Stomach (tissue), 9 donors: Measurements from ENCODE around the gene TTC7B. TPM values are rescaled to one million over a fixed set of nuclear protein-coding genes. Genes with fewer than 3 reads are reported as not detected.

Source experiments
- DNase-seq, 2 donors: peaks; one replicate each; pipeline versions ENCODE4 v3.0.0 to v3.0.0-alpha.2; 2013 to 2019
- H3K27ac ChIP-seq, 5 donors: fragments of 200-600 bp in 4 of 5; sonication (generic) in 4 of 5; one replicate each; pipeline ENCODE4 v1.5.1; 2013 to 2019; ENCODE audit warnings: mild to moderate bottlenecking in 1 of 5, moderate library complexity in 1 of 5
- H3K27me3 ChIP-seq, 3 donors: fragments of 200-600 bp; sonication (generic); one replicate each; pipeline ENCODE4 v1.5.1; 2017 to 2019; ENCODE audit warnings: mixed run types in 1 of 3
- H3K36me3 ChIP-seq, 4 donors: fragments of 200-600 bp; sonication (generic); 1 replicate in 3 of 4; 2 replicates in 1 of 4; pipeline ENCODE4 v1.5.1; 2016 to 2019
- H3K4me1 ChIP-seq, 4 donors: fragments of 200-600 bp; sonication (generic); one replicate each; pipeline ENCODE4 v1.5.1; 2016 to 2019
- H3K4me3 ChIP-seq, 4 donors: fragments of 200-600 bp; sonication (generic) in 3 of 4; one replicate each; pipeline ENCODE4 v1.5.1; 2016 to 2019; ENCODE audit warnings: mild to moderate bottlenecking in 1 of 4
- H3K9me3 ChIP-seq, 4 donors: fragments of 200-600 bp; sonication (generic); one replicate each; pipeline ENCODE4 v1.5.1; 2016 to 2019
- EP300 ChIP-seq: sonication (generic); formaldehyde crosslinking; IDR thresholded peaks from one replicate; pipeline ENCODE4 v1.6.1; 2017; ENCODE audit warnings: antibody characterized with exemption
- POLR2A ChIP-seq, 4 donors: fragments of 450-650 bp; IDR thresholded peaks; one replicate each; pipeline ENCODE4 v1.6.1; 2016; ENCODE audit warnings: antibody characterized with exemption in 4 of 4, control low read depth in 2 of 4, mild to moderate bottlenecking in 1 of 4, moderate library complexity in 1 of 4
- POLR2AphosphoS5 ChIP-seq, 3 donors: sonication (generic); formaldehyde crosslinking; IDR thresholded peaks; one replicate each; pipeline ENCODE4 v1.6.1; 2016; ENCODE audit warnings: antibody characterized with exemption in 3 of 3
- whole genome bisulfite sequencing, 5 donors: extraction: QIAGEN DNeasy Blood & Tissue Kit in 3 of 5; methylation state at CpG; one replicate each; pipeline versions ENCODE4 v1.1.5 to v1.1.7; 2013 to 2018; 5-methylcytosine and 5-hydroxymethylcytosine counted together
- intact Hi-C: fragments of 100-400 bp; cut with DNase I; formaldehyde crosslinking; loops from one replicate; pipeline ENCODE4 v1.15.1; 2023; ENCODE audit warnings: low total_unique reads
- polyA plus RNA-seq, 3 donors: library from polyadenylated mRNA; stranded (reverse); fragments of 200-250 nt; gene quantifications; one replicate each; pipeline ENCODE4 v1.2.3, GENCODE V29; 2013
- total RNA-seq, 5 donors: library from RNA; depleted of rRNA; stranded (reverse); fragments of >200 nt; gene quantifications; one replicate each; pipeline versions ENCODE4 v1.1.0 to v1.2.3, GENCODE V29; 2014 to 2016
- TF ChIP-seq, protein P1 (sequence below), 7 experiments: fragments of 450-650 bp in 4 of 7; fragments of 200-600 bp in 3 of 7; sonication (generic) in 3 of 7; IDR thresholded peaks; one replicate each; pipeline ENCODE4 v1.5.1; 2016 to 2019; ENCODE audit warnings: antibody characterized with exemption in 7 of 7, control low read depth in 2 of 7, mild to moderate bottlenecking in 1 of 7
- donor health status: healthy with polysubstance abuse.
- donor health status: Bipolar disorder and iron deficiency.
- donor health status: healthy.

Gene TTC7B
- total and polyA plus RNA-seq, 8 donors = 6.8 to 110 (median 17.7) TPM

DNA sequence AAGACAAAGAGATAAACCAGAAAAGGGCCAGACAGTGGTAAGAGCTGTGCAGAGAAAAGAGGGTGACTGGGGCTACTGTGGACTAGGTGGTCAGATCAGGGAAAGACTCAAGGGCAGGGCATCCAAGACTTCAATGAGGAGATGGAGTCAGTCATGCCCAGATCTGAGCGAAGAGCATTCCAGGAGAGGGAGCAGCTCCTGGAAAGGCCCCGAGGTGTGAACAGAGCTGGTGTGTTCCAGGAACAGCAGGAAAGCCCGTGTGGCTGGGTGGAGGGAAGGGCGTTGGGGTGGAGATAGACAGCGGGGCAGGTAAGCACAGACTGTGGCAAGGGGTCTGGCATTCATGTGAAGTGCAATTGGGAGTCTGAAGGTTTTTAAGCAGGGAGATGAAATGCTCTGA, 16.8 kb downstream of the TTC7B start:
- intact Hi-C loops = no loop called here
- no peak overlapping the region for H3K4me3 ChIP-seq

DNA sequence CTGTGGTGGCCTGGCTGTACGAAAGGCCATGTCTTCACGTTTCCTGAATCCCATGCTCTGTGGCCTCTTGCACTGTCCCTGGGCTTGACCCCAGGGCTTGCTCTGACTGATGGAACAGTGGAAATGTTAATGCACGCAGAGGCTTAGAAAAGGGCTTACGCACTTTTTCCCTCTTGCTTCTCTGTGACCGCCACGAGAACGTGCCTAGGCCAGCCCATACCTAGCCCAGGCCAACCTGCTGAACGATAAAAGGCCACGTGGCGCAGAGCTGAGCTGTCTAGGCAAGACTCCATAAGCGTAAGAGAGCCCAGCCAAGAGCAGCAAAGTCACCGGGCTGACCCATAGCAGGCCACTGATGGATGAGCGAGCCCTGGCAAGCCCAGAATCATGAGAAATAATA, 18.3 kb downstream of the TTC7B start:
- no peak for DNase-seq
- TF ChIP-seq EP300 (no peak), POLR2A (IDR thresholded peaks at IDR 0.05) (no peak), POLR2AphosphoS5 (IDR thresholded peaks at IDR 0.05) (no peak)
- TF ChIP-seq, protein P1, sequence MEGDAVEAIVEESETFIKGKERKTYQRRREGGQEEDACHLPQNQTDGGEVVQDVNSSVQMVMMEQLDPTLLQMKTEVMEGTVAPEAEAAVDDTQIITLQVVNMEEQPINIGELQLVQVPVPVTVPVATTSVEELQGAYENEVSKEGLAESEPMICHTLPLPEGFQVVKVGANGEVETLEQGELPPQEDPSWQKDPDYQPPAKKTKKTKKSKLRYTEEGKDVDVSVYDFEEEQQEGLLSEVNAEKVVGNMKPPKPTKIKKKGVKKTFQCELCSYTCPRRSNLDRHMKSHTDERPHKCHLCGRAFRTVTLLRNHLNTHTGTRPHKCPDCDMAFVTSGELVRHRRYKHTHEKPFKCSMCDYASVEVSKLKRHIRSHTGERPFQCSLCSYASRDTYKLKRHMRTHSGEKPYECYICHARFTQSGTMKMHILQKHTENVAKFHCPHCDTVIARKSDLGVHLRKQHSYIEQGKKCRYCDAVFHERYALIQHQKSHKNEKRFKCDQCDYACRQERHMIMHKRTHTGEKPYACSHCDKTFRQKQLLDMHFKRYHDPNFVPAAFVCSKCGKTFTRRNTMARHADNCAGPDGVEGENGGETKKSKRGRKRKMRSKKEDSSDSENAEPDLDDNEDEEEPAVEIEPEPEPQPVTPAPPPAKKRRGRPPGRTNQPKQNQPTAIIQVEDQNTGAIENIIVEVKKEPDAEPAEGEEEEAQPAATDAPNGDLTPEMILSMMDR (IDR thresholded peaks at IDR 0.05) = no peak
- no peak overlapping the region for H3K4me3 ChIP-seq
- intact Hi-C loops = no loop called here
- H3K27ac ChIP-seq = no peak overlapping the region
- 86 to 93% (median 88%) methylated on average over 12 to 13 of the region's 13 CpGs for WGBS, 5 donors
- no peaks in the 10 kb centered on the region for H3K27me3 ChIP-seq
- no peaks in the 10 kb centered on the region for H3K36me3 ChIP-seq
- no peaks in the 10 kb centered on the region for H3K9me3 ChIP-seq
- H3K4me1 ChIP-seq = peaks cover 0 to 17% (median 6%) of the 10 kb centered on the region in 4 donors

More for the DNA sequence above, 16.8 kb downstream of the TTC7B start:
- no peaks in the 10 kb centered on the region for H3K27me3 ChIP-seq
- WGBS, 5 donors = 78 to 84% (median 82%) methylated on average over 5 of the region's 5 CpGs
- H3K27ac ChIP-seq = no peak overlapping the region
- DNase-seq = no peak
- H3K4me1 ChIP-seq = peaks cover 0 to 28% (median 11%) of the 10 kb centered on the region in 4 donors
- no peaks in the 10 kb centered on the region for H3K36me3 ChIP-seq
- TF ChIP-seq POLR2AphosphoS5 (IDR thresholded peaks at IDR 0.05) (no peak), POLR2A (IDR thresholded peaks at IDR 0.05) (no peak), EP300 (no peak)
- TF ChIP-seq, protein P1 (IDR thresholded peaks at IDR 0.05) = no peak
- H3K9me3 ChIP-seq = no peaks in the 10 kb centered on the region

DNA sequence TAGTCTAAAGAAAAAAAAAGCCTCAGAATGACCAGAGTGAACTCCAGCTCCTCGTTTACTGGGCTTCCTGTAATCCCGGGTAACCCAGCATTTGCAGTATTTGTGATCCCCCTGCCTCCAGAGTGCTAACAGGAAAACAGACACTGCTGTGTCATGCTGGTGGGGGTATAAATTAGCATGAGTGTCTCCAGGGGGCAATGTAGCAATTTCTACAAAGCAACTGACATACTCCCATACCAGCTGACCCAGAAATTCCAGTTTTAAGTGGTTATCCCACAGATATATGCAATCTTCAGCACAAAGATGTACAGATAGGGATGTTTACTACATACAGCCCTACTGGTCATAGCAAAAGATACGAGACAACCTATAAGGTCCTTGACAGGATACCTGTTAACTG, 18.8 kb downstream of the TTC7B start:
- Histone ChIP-seq H3K27ac (no peak overlapping the region), H3K4me3 (no peak overlapping the region), H3K9me3 (no peaks in the 10 kb centered on the region), H3K36me3 (no peaks in the 10 kb centered on the region), H3K27me3 (no peaks in the 10 kb centered on the region), H3K4me1 (peaks cover 0 to 15% (median 6%) of the 10 kb centered on the region in 4 donors)
- 63 to 85% (median 76%) methylated on average over 3 of the region's 3 CpGs for WGBS, 5 donors
- intact Hi-C loops = no loop called here
- no peak for TF ChIP-seq POLR2AphosphoS5 (IDR thresholded peaks at IDR 0.05)
- no peak for TF ChIP-seq POLR2A (IDR thresholded peaks at IDR 0.05)
- no peak for TF ChIP-seq EP300
- TF ChIP-seq, protein P1 (IDR thresholded peaks at IDR 0.05) = no peak
- DNase-seq = no peak

DNA sequence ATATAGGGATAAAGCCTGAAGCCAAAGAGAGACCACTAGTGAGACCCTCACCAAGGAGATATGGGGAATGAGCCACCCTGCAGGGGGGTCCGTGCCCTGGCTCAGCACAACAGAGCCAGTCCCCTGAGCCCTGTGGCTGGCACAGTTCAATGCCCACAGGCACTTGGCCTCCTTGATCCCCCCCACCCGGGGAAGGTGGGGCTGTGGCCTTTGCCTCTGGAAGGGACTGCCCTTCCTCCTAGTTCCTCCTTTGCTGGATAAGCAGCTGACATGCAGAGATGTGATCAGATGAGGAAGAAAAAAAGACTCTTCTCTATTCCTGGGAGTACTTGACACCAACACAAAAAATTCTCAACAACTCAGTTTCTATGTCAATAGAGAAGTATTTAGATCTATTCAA, 19.9 kb downstream of the TTC7B start:
- no peak for DNase-seq
- TF ChIP-seq EP300 (no peak), POLR2AphosphoS5 (IDR thresholded peaks at IDR 0.05) (no peak), POLR2A (IDR thresholded peaks at IDR 0.05) (no peak)
- TF ChIP-seq, protein P1 (IDR thresholded peaks at IDR 0.05) = no peak
- Histone ChIP-seq H3K9me3 (no peaks in the 10 kb centered on the region), H3K4me1 (peaks cover 0 to 11% (median 5%) of the 10 kb centered on the region in 4 donors), H3K4me3 (no peak overlapping the region), H3K27ac (peak overlapping the region in 1 of 5 donors; percentile 8), H3K27me3 (no peaks in the 10 kb centered on the region), H3K36me3 (no peaks in the 10 kb centered on the region)
- WGBS, 5 donors = 54 to 81% (median 70%) methylated on average over 2 of the region's 2 CpGs
- intact Hi-C loops = no loop called here
